ENCODE data around the gene DKK3. TPM values are rescaled to one million over a fixed set of nuclear protein-coding genes. Genes with fewer than 3 reads are reported as not detected.

The DKK3 gene
- total RNA-seq, 4 donors from 2014 or later, result 8.7 to 34.1 (median 20.4) TPM

DNA sequence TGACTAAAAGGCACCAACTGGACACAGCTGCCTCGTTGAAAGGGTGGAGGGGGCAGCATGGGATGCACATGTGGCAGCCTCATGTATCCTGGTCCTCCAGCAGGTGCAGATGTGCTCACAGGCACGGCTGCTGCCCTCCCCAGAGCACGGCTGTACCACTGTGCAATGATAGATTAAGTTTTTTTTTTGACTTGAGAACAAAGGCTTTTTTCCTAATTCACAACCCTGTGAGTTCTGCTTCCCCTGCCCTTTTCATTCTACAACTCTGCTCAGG, 11.4 kb downstream of the DKK3 start:
- TF ChIP-seq, protein P1, sequence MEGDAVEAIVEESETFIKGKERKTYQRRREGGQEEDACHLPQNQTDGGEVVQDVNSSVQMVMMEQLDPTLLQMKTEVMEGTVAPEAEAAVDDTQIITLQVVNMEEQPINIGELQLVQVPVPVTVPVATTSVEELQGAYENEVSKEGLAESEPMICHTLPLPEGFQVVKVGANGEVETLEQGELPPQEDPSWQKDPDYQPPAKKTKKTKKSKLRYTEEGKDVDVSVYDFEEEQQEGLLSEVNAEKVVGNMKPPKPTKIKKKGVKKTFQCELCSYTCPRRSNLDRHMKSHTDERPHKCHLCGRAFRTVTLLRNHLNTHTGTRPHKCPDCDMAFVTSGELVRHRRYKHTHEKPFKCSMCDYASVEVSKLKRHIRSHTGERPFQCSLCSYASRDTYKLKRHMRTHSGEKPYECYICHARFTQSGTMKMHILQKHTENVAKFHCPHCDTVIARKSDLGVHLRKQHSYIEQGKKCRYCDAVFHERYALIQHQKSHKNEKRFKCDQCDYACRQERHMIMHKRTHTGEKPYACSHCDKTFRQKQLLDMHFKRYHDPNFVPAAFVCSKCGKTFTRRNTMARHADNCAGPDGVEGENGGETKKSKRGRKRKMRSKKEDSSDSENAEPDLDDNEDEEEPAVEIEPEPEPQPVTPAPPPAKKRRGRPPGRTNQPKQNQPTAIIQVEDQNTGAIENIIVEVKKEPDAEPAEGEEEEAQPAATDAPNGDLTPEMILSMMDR (IDR thresholded peaks at IDR 0.05; ENCODE audit: low read depth), result no peak

DNA sequence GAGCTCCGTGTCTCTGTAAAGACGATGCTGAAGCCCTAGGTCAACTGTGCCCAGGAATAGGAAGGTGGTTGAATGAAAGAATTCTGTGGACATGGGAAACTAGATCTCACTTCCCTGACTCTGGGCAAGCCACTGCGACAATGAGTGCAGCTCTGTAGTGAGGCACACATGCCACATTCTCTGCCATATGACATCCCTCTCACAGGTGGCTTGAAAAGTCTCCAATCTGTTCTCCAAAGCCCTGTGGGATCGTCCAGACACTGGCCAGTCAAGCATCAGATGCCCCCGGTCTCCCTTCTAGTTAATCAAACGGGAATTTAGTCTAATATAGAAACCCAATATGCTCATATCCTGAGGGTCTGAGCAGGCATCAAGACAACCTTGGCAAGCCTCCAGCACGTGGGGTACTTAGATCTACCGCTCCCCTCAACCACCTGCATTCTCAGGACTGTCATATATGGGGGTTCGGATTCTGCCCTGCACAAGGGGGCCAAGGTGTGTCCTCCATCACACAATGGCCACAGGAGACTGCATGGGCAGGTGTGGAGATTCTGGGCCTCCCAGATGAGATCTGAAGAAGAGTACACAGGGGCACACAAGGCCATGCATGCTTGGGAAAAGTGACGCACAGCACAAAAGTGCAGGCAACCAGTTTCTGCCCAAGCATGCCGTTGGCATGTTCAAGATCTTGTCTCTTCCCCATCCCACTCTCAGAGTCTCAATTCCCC, 11.9 kb downstream of the DKK3 start:
- TF ChIP-seq, protein P1 (IDR thresholded peaks at IDR 0.05; ENCODE audit: low read depth), result no peak

DNA sequence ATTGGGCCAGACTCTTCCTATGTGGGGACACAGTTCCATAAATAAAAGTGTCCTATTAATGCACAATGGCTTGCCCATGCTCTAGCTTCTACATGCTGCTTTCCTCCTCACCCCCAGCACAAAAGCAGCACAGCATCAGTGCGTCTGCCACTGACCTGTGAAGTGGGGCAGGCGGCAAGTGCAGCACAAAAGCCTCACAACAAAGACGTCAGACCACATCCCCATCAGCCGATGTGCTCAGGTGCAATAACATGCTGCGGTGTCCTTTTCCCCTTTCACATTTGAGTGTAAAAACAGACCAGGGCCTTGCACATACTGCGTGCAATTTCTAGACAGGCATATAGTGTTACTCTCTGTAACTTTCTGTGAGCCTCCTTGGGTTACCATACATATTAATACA, 12.8 kb downstream of the DKK3 start:
- TF ChIP-seq, protein P1 (IDR thresholded peaks at IDR 0.05; ENCODE audit: low read depth), result no peak

DNA sequence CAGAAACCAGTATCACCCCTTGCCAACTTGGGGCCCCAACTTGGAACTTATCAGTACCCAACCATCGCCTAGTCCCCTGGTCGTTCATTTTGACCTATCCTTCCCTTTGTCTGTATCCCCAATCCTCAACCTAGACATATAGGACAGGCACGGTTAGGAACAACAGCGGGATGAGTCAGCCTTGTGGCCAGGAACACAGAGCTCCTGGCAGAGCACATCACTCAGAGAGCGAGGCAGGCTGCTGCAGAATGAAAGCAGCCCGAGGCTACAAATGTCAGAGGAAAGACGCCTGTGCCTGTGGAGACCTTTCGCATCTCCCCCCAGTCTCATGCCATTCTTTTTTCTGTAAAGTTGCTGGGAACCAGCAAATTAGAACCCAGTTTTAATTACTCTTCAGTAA, 14.6 kb downstream of the DKK3 start:
- TF ChIP-seq, protein P1 (IDR thresholded peaks at IDR 0.05; ENCODE audit: low read depth), result no peak

DNA sequence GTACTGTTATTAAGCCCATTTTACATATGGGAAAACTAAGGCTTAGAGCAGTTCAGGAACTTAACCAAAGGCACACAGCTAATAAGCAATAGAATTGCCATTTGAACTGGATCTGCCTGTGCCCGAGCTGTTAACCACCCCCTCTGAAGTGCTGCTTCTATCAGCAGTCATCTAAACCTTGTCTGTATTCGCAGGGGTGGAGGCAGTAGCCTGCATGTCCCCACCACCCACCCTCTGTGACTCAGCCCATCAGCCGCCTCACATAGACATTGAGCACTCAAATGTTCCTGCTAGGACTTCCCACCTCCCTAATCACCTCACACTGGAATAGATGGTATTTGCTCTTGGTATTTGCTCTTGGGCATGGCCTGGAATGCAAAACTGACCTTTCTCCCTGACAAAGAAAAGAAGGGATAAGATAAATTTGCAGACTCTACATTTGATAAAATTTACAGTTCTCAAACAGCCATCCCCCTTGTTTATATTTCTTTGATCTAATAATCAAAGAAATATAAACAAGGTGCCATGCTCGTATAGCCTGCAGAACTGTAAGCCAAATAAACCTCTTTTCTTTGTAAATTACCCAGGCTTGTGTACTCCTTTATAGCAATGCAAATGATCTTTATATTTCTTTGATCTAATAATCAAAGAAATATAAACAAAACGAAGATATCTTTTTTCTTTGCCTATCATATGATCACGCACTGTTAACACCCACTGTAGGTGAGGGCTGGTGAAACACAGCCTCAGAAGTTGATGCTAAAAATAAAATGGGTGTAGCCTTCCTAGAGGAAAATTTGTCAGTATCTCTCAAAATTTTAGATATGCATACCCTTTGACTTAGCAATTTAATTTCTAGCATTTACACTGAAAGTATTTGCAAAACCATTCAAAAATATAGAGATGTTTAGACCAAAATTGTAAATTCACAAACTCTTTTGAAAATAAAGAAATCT, 15.9 kb downstream of the DKK3 start:
- TF ChIP-seq, protein P1 (IDR thresholded peaks at IDR 0.05; ENCODE audit: low read depth), result no peak

DNA sequence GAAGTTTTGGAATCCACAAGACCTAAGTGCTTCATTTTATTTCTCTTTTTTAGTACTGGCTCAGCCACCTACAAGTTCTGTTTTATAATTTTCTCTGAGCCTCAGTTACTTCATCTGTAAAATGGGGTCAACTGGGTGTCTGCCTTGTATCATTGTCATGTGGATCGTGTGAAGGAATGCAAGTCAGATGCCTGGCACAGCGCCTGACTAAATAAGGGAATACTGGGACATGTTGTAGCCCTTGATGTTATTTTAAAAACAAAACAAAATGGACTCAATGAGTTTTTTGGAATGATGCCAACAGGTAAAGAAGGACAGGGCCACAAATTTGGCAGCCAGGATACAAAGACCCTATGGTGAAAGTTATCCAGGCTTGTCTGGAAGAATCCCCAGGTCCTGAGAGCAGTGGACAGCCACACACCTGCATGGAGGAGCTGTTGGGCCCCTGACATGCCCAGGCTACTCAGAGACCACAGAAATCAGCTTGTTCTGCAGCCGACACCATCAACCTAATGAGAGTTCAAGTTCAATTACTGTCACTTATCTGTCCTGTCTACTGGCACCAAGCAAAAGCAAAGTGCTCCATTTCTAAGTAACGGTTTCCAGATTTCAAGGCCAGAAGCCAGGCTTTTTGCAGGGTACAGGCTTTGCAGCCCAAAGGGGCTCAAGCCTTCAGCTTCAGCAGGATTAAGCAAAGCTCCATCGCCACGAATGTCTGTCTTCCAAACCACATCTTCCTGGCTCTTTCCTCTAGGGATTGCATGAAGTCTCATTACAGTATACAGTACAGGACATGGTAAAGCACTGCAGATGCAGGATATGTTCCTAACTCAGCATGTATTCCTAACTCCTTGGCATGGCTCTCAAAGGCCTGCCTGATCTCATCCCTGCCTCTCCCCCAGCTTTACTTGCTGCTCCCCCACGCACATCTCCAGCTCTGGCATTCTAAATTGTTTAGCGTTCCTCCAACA, 18.4 kb downstream of the DKK3 start:
- TF ChIP-seq, protein P1 (IDR thresholded peaks at IDR 0.05; ENCODE audit: low read depth), result no peak

All from subcutaneous adipose tissue (tissue), 4 donors.